ENCODE results near the gene SLC4A9.
A peak's percentile ranks its signal among the peaks of the same experiment; 100 is the strongest.
"Not testable (repeated sequence)": the region's sequence is repeated elsewhere in the genome, so short reads cannot be mapped to it uniquely, and the experiment has no call there.

Gene SLC4A9

GRCh38 chr5:140401362-140402257 lies 41.6 kb downstream of the SLC4A9 start, which contains the start of gene ANKHD1:
TSS of gene ANKHD1 (plus strand) at chr5:140401833. CDS start at chr5:140401968, 135 bp downstream.
- DNase-seq, result peak; percentile 99

GRCh38 chr5:140402258-140403074 lies 42.5 kb downstream of the SLC4A9 start:
- peak; percentile 36 to 46 for DNase-seq

GRCh38 chr5:140403613-140404012 lies 43.6 kb downstream of the SLC4A9 start:
- DNase-seq, result no peak

- DNase-seq, result no peak
Observed at GRCh38 chr5:140408750-140409241, 48.8 kb downstream of the SLC4A9 start.

GRCh38 chr5:140413230-140413629 lies 53.2 kb downstream of the SLC4A9 start:
- no peak for DNase-seq

GRCh38 chr5:140417235-140417634 lies 57.2 kb downstream of the SLC4A9 start:
- no peak for DNase-seq

GRCh38 chr5:140418862-140419520 lies 59.0 kb downstream of the SLC4A9 start:
- no peak for DNase-seq

- DNase-seq, result no peak
Observed at GRCh38 chr5:140420226-140420570, 60.2 kb downstream of the SLC4A9 start.

- no peak for DNase-seq
Observed at GRCh38 chr5:140420665-140421361, 60.8 kb downstream of the SLC4A9 start.

- DNase-seq, result not testable (repeated sequence)
Observed at GRCh38 chr5:140421375-140421774, 61.4 kb downstream of the SLC4A9 start.

- DNase-seq, result no peak
Observed at GRCh38 chr5:140423609-140424008, 63.6 kb downstream of the SLC4A9 start.

- no peak for DNase-seq
Observed at GRCh38 chr5:140424135-140424534, 64.1 kb downstream of the SLC4A9 start.
